DMS114 treated with DMSO at 0.1 percent for 48 hours (cell line): ENCODE results near the gene OR2D3.
"Not testable (repeated sequence)": the region's sequence is repeated elsewhere in the genome, so short reads cannot be mapped to it uniquely, and the experiment has no call there.

Experiments used
- DNase-seq: peaks from one replicate; lab custom pipeline; 2025; ENCODE audit not compliant: unreplicated experiment; lab: John Stamatoyannopoulos, UW

Gene OR2D3

GRCh38 chr11:6927030-6927617 is 6.3 kb downstream of the OR2D3 start:
- no peak for DNase-seq

- no peak for DNase-seq
Measured at GRCh38 chr11:6928916-6929315, 8.1 kb downstream of the OR2D3 start.

GRCh38 chr11:6931146-6931713 is 10.4 kb downstream of the OR2D3 start:
- no peak for DNase-seq

- no peak for DNase-seq
Measured at GRCh38 chr11:6932145-6932544, 11.3 kb downstream of the OR2D3 start.

GRCh38 chr11:6941970-6942369 is 21.2 kb downstream of the OR2D3 start:
- DNase-seq = no peak

GRCh38 chr11:6943131-6943530 is 22.3 kb downstream of the OR2D3 start:
- no peak for DNase-seq

- not testable (repeated sequence) for DNase-seq
Measured at GRCh38 chr11:6954248-6954647, 33.4 kb downstream of the OR2D3 start.

GRCh38 chr11:6962141-6962540 is 41.3 kb downstream of the OR2D3 start:
- no peak for DNase-seq

GRCh38 chr11:6962673-6963072 is 41.9 kb downstream of the OR2D3 start:
- no peak for DNase-seq

GRCh38 chr11:6968816-6969215 is 48.0 kb downstream of the OR2D3 start:
- DNase-seq = no peak

GRCh38 chr11:6969854-6970253 is 49.1 kb downstream of the OR2D3 start:
- not testable (repeated sequence) for DNase-seq
